ENCODE results near the gene ARHGAP11A. TPM values are rescaled to one million over a fixed set of nuclear protein-coding genes. Genes with fewer than 3 reads are reported as not detected.
"Not testable (repeated sequence)": the region's sequence is repeated elsewhere in the genome, so short reads cannot be mapped to it uniquely, and the experiment has no call there.

Gene ARHGAP11A
- total RNA-seq = 100 to 1,000 TPM; 134 to 140 TPM

DNA sequence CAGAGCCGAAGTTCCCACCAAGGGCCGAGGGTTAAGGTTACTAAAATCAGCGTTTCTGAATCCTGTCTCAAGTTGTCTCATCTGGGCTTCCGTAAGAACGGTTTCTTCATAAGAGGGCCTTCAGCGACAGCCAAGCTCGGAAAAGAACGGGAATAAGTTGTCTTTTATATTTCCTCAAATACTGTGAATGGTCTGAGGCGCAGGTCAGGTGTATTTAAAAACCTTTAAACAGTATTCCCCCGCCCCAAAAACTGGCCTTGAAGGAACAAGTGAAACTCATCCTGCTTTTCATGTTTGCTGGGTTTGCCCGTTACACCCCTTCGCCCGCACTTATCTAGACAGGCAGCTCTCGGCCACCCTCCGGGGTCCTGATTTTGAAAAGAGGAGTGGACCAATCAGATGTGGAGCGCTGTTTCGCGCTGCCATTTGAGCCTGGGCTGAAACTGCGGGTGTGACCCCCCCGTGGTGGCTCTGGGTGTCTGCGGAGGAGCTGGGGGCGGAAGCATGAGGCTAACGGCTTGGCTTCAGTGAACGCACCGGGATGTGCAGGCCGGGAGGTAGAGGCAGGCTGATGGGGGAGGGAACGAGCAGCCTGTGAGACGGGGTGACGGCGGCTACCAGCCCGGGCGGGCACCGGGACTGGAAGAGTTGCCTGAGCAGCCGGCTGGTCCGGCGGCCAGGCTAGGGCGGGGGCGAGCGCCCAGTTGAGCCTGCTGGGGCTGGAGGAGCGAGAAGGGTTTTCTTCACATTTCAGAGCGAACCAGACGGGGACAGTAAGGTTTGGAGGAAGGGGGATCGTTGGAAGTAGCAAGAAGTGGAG lies at the start of gene ARHGAP11A:
ARHGAP11A (plus strand) TSS at position 454 of the 820 bp plus-strand sequence. CDS start 708 bp downstream, outside the sequence.
- H3K27me3 Mint-ChIP-seq, H3K4me1 Mint-ChIP-seq, H3K9me3 Mint-ChIP-seq: not testable (repeated sequence)
- Mint-ChIP-seq H3K36me3 (peaks cover 19% of the 10 kb centered on the region), H3K27ac (peak within 1 kb of the TSS; percentile 96), H3K4me3 (peak within 1 kb of the TSS; percentile 96)
- DNase-seq = peak; percentile 87

DNA sequence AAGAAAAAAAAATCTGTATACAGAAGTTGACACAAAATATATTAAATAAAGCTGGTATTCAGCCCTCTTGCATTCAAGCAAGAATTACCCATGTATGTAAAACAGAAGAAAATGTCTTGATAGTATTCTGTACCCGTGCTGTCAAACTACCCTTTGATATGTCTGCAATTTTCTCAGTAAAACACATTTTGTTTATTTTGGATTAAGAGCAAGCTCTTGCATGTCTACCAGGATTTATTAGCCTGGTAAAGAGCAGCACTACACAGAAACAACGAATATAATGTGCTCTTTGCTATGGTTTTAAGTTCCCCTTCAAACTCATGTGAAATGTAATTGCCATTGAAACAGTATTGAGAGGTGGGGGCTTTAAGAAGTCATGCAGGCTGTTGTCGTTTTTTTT lies 46.3 kb upstream of the ARHGAP11A start:
- not testable (repeated sequence) for H3K27me3 Mint-ChIP-seq, H3K4me1 Mint-ChIP-seq, H3K4me3 Mint-ChIP-seq, H3K9me3 Mint-ChIP-seq, H3K36me3 Mint-ChIP-seq, H3K27ac Mint-ChIP-seq, DNase-seq

GRCh38 chr15:32578482-32578881 lies 36.8 kb upstream of the ARHGAP11A start:
- not testable (repeated sequence) for H3K4me1 Mint-ChIP-seq, H3K27me3 Mint-ChIP-seq, H3K36me3 Mint-ChIP-seq, H3K9me3 Mint-ChIP-seq
- H3K27ac Mint-ChIP-seq = peak overlapping the region; percentile 42
- peak overlapping the region; percentile 15 for H3K4me3 Mint-ChIP-seq
- peak; percentile 3 for DNase-seq

GRCh38 chr15:32585844-32586243 lies 29.5 kb upstream of the ARHGAP11A start:
- not testable (repeated sequence) for H3K9me3 Mint-ChIP-seq

DNA sequence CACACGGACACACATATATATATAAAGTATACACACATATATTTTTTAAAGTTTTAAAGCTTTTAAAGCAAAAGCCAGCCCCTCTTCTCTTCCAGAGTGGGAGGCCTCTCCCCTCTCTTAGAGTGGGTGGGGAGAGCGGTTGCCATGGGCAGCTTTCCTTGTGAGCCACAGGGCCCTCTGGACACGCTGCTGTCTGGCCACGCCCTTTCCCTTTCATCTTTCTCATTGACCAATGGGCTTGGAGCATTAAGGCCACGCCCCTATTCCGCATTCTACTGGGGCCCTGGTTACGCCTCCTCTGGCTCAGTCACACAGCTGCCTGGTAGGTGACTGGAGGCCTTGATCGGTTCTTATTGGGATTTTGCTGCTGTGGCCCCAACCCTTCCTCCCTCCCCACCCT lies 22.2 kb upstream of the ARHGAP11A start, which contains the start of gene GOLGA8N:
GOLGA8N (plus strand) TSS at position 306 of the 400 bp plus-strand sequence.
- H3K27me3 Mint-ChIP-seq, H3K4me3 Mint-ChIP-seq, H3K27ac Mint-ChIP-seq, DNase-seq, H3K36me3 Mint-ChIP-seq, H3K4me1 Mint-ChIP-seq, H3K9me3 Mint-ChIP-seq: not testable (repeated sequence)

More at GRCh38 chr15:32585844-32586243, 29.5 kb upstream of the ARHGAP11A start:
- H3K27me3 Mint-ChIP-seq, H3K27ac Mint-ChIP-seq, H3K4me1 Mint-ChIP-seq, H3K4me3 Mint-ChIP-seq, DNase-seq, H3K36me3 Mint-ChIP-seq: not testable (repeated sequence)

DNA sequence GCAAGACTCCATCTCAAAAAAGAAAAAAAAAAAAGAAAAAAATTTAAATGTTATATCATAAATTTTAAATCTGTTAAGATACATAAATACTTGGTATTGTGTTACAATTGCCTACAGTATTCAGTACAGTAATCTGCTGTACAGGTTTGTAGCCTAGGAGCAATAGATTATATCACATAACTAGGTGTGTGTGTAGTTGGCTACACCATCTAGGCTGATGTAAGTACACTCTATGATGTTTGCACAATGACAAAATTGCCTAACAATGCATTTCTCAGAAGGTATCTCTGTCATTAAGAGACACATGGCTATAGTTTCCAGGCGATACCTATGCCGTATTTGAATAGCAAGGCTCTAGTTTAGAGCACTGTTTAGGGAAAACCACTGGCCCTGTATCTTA lies 5.8 kb upstream of the ARHGAP11A start:
- H3K27ac Mint-ChIP-seq, H3K9me3 Mint-ChIP-seq, H3K4me1 Mint-ChIP-seq, DNase-seq, H3K36me3 Mint-ChIP-seq, H3K4me3 Mint-ChIP-seq, H3K27me3 Mint-ChIP-seq: not testable (repeated sequence)

- H3K36me3 Mint-ChIP-seq, H3K9me3 Mint-ChIP-seq, H3K4me1 Mint-ChIP-seq, H3K27ac Mint-ChIP-seq, DNase-seq, H3K27me3 Mint-ChIP-seq, H3K4me3 Mint-ChIP-seq: not testable (repeated sequence)
Observed at GRCh38 chr15:32610719-32611118, 4.6 kb upstream of the ARHGAP11A start.

GRCh38 chr15:32614712-32615050 lies 623 bp upstream of the ARHGAP11A start:
- peak overlapping the region; percentile 96 for H3K4me3 Mint-ChIP-seq
- DNase-seq, H3K4me1 Mint-ChIP-seq, H3K27me3 Mint-ChIP-seq, H3K9me3 Mint-ChIP-seq: not testable (repeated sequence)
- peak overlapping the region; percentile 96 for H3K27ac Mint-ChIP-seq
- peaks cover 19% of the 10 kb centered on the region for H3K36me3 Mint-ChIP-seq

- not testable (repeated sequence) for H3K27me3 Mint-ChIP-seq, H3K9me3 Mint-ChIP-seq, H3K4me1 Mint-ChIP-seq
- Mint-ChIP-seq H3K27ac (peak overlapping the region; percentile 96), H3K36me3 (peaks cover 19% of the 10 kb centered on the region), H3K4me3 (peak overlapping the region; percentile 96)
- DNase-seq = peak; percentile 6
Observed at GRCh38 chr15:32615871-32616426, 645 bp downstream of the ARHGAP11A start.

DNA sequence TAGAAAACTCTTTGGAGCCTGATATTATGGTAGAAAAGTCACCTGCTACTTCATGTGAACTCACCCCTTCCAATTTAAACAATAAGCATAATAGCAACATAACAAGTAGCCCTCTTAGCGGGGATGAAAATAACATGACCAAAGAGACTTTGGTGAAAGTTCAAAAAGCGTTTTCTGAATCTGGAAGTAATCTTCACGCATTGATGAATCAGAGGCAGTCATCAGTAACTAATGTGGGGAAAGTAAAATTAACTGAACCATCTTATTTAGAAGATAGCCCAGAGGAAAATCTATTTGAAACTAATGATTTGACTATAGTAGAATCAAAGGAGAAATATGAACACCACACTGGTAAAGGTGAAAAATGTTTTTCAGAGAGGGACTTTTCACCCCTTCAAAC lies 21.1 kb downstream of the ARHGAP11A start:
- Mint-ChIP-seq H3K9me3 (no peaks in the 10 kb centered on the region), H3K4me1 (no peaks in the 10 kb centered on the region), H3K27me3 (peaks cover 3% of the 10 kb centered on the region), H3K27ac (no peak overlapping the region), H3K4me3 (no peak overlapping the region), H3K36me3 (peaks cover 50% of the 10 kb centered on the region)
- DNase-seq = no peak

GRCh38 chr15:32636908-32637567 lies 21.7 kb downstream of the ARHGAP11A start:
- Mint-ChIP-seq H3K4me1 (no peaks in the 10 kb centered on the region), H3K4me3 (no peak overlapping the region), H3K27me3 (peaks cover 8% of the 10 kb centered on the region), H3K36me3 (peaks cover 51% of the 10 kb centered on the region), H3K27ac (no peak overlapping the region), H3K9me3 (no peaks in the 10 kb centered on the region)
- DNase-seq = no peak

- Mint-ChIP-seq H3K27ac (no peak overlapping the region), H3K27me3 (peaks cover 10% of the 10 kb centered on the region), H3K4me3 (no peak overlapping the region), H3K36me3 (peaks cover 51% of the 10 kb centered on the region), H3K4me1 (no peaks in the 10 kb centered on the region), H3K9me3 (no peaks in the 10 kb centered on the region)
- no peak for DNase-seq
Observed at GRCh38 chr15:32637704-32638103, 22.4 kb downstream of the ARHGAP11A start.

GRCh38 chr15:32641517-32642059 lies 26.3 kb downstream of the ARHGAP11A start, which contains the start of gene SCG5:
Gene SCG5, plus strand, starts transcription at chr15:32641710. Its CDS starts 1,883 bp downstream, at chr15:32643593.
- DNase-seq = peak; percentile 3
- Mint-ChIP-seq H3K4me3 (no peak within 1 kb of the TSS), H3K27me3 (peaks cover 12% of the 10 kb centered on the region), H3K27ac (no peak within 1 kb of the TSS), H3K4me1 (no peaks in the 10 kb centered on the region), H3K36me3 (peaks cover 27% of the 10 kb centered on the region), H3K9me3 (no peaks in the 10 kb centered on the region)

- peaks cover 12% of the 10 kb centered on the region for H3K27me3 Mint-ChIP-seq
Observed at GRCh38 chr15:32642667-32643435, 27.5 kb downstream of the ARHGAP11A start.

More at GRCh38 chr15:32642667-32643435, 27.5 kb downstream of the ARHGAP11A start:
- no peaks in the 10 kb centered on the region for H3K9me3 Mint-ChIP-seq
- H3K4me1 Mint-ChIP-seq = no peaks in the 10 kb centered on the region
- no peak for DNase-seq
- no peak overlapping the region for H3K27ac Mint-ChIP-seq
- peaks cover 18% of the 10 kb centered on the region for H3K36me3 Mint-ChIP-seq
- H3K4me3 Mint-ChIP-seq = no peak overlapping the region
